Retinal pigment epithelial cell (primary cell): ENCODE measurements around the gene RANBP1.

Experiments
- DNase-seq: peaks from one replicate; pipeline ENCODE4 v3.0.0-alpha.2; 2010; ENCODE audit warnings: low read depth
- H3K4me3 ChIP-seq: 2 replicates; pipeline ENCODE4 v1.5.1; 2011; ENCODE audit warnings: mild to moderate bottlenecking, low read length, control low read depth, moderate library complexity
- TF ChIP-seq, protein P1 (sequence below): conservative IDR thresholded peaks from 2 replicates; pipeline ENCODE4 v1.5.1; 2011; ENCODE audit warnings: low read depth, low read length, control low read depth, inconsistent platforms

The RANBP1 gene

DNA sequence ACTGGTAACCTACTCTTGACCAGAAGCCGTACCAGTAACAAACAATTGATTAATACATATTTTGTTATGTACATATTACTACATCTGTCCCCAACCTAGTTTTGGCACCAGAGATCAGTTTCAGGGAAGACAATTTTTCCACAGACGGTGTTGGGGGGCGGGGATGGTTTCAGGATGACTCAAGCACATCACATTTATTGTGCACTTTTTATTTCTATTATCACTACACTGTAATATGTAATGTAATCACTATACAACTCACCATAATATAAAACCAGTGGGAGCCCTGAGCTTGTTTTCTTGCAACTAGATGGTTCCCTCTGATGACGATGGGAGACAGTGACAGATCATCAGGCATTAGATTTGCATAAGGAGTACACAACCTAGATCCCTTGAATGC is 20.4 kb upstream of the RANBP1 start:
- no peak for DNase-seq
- TF ChIP-seq, protein P1, sequence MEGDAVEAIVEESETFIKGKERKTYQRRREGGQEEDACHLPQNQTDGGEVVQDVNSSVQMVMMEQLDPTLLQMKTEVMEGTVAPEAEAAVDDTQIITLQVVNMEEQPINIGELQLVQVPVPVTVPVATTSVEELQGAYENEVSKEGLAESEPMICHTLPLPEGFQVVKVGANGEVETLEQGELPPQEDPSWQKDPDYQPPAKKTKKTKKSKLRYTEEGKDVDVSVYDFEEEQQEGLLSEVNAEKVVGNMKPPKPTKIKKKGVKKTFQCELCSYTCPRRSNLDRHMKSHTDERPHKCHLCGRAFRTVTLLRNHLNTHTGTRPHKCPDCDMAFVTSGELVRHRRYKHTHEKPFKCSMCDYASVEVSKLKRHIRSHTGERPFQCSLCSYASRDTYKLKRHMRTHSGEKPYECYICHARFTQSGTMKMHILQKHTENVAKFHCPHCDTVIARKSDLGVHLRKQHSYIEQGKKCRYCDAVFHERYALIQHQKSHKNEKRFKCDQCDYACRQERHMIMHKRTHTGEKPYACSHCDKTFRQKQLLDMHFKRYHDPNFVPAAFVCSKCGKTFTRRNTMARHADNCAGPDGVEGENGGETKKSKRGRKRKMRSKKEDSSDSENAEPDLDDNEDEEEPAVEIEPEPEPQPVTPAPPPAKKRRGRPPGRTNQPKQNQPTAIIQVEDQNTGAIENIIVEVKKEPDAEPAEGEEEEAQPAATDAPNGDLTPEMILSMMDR = no peak
- no peak overlapping the region for H3K4me3 ChIP-seq

DNA sequence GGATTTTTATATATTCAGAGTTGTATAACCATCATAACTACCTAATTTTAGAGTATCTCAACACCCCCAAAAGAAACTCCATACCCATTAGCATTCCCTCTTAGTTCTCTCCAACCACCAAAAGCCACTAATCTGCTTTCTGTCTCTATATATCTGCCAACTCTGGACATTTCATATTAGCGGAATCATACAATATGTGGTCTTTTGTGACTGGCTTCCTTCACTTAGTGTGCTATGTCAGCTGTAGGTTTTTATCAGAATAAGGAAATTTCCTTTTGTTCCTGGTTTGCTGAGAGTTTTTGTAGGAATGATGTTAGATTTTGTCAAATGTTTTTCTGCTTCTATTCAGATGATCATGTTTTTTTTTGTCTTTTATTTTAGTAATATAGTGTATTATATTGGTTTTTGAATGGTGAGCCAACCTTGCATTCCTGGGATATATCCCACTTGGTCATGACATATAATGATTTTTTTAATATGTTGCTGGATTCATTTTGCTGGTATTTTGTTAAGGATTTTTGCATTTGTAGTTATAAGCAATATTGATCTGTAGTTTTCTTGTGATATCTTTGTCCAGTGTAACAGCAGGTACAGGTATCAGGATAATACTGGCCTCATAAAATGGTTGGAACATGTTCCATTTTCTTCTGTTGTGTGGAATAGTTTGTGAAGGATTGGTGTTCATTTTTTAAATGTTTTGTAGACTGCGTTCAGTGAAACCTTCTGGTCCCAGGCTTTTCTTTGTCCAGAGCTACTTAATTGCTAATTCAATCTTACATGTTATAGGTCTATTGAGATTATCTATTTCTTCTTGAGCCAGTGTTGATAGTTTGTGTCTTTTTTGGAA is 19.1 kb upstream of the RANBP1 start:
- TF ChIP-seq, protein P1 = no peak
- DNase-seq = no peak
- no peak overlapping the region for H3K4me3 ChIP-seq

DNA sequence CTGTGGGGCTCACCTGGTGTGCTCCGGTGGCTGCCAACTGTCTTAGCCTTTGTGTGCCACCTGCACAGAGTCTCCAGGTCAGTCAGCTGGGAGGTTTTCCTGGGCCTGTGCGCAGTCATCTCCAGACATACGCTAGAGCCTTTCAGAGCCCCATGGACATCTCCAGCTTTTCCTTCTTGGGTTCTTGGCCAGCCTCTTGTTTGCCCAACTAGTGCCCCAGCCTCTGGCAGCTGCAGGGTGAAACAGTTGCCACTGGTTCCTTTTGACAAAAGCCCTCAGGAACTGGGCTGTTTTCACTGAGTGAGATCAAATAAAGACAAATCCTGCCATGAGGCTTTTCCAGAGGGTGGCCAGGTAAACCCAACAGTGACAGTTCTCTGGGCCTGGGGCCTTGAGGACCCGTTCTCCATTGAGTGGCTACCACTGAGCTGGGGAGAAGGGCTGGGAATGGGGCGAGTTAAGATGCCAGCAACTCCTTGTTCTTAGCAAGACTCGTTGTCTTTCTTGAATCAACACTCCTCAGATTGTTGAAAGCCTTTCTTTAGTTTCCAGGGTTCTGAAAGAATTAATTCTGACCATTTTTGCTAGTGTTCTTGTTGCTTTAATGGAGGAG is 16.7 kb upstream of the RANBP1 start:
- no peak overlapping the region for H3K4me3 ChIP-seq
- TF ChIP-seq, protein P1 = no peak
- no peak for DNase-seq

DNA sequence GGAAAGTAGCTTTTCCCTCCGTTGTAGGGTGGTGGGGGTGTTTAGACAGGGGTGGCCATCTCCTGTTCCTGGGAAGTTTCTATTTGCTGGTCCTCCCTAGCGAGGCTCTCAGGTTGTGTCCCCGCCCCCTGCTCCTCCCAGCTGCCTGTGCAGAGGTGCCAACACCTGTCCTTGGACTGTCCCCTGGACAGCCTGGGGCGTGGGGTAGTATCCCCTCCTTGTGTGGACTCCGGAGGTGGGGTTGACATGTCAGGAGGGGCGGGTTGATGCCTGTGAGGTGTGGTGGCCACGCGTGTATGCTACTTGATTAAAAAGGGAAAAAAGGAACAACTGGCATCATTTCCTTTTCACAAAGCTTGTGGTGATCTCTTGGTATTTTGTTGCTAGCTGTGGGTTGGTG is 14.3 kb upstream of the RANBP1 start:
- no peak overlapping the region for H3K4me3 ChIP-seq
- TF ChIP-seq, protein P1 = no peak

DNA sequence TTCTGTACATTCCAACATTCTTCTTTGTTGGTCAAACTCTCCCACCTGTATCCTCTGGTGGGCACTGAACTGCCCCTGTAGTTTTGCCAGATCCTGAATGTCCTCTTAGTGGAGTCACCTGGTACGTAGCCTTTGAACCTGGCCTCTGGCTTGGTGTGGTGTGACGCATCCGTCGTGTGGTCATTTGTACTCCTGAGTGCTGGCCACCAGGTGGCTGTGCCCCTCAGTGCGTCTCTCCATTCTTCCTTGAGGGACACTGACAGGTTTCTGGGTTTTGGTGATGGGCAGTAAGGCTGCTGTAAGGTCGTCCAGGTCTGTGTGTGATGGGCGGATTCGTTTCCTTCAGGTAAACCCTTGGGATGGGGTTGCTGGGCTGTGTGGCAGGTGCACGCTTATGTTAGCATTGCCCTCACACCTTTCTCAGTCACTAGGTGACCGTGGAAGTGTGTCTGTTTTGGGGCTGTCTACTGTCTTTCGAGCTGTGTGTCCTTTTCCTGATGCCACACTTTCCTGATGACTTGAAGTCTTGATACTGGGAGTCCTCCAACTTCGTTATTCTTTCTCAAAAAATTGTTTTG is 13.6 kb upstream of the RANBP1 start:
- H3K4me3 ChIP-seq = no peak overlapping the region
- DNase-seq = no peak
- TF ChIP-seq, protein P1 = no peak

More for the DNA sequence above, 14.3 kb upstream of the RANBP1 start:
- no peak for DNase-seq

DNA sequence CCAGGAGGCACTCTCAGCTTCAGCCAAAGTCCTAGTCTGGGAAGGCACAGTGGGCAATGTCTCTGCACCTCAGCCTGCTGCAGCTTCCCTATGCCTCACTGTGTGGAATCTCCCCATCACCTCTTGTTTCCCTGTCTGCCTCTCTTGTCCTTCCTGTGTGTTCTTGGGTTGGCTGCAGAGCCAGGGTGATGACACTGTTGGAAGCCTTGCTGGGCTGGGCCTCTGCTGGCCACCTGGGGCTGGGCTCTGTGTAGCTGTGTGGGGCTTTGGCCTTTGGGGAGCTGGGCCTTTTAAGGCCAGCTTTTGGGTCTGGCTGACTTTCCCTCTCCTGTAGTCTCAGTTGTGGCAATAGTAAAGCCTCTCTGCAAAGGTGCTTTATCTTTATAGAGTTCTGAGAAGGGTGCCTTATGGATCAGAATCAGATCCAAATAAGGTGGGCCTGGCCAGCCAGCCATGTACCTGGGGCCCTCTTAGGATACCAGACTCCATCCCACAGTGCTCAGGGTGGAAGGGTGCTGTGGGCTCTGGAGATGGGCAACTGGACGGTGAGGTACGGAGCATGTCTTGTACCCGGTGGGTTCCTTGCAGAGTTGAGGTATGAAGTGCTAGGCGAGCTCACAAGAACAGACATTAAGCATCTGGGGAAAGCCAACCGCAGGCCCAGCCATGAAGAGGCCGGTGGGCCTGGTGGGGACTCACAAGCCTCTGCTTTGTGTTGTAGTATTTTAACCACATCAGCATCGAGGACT is 10.3 kb upstream of the RANBP1 start:
- no peak for DNase-seq
- TF ChIP-seq, protein P1 = no peak
- H3K4me3 ChIP-seq = no peak overlapping the region
